Right hindlimb (tissue), 1 donor: ENCODE data around the gene SUMF2.
"Not testable (repeated sequence)": the region's sequence is repeated elsewhere in the genome, so short reads cannot be mapped to it uniquely, and the experiment has no call there.

Experiments used
- DNase-seq: peaks from one replicate; pipeline ENCODE4 v3.0.0-alpha.2; 2018

The SUMF2 gene

DNA sequence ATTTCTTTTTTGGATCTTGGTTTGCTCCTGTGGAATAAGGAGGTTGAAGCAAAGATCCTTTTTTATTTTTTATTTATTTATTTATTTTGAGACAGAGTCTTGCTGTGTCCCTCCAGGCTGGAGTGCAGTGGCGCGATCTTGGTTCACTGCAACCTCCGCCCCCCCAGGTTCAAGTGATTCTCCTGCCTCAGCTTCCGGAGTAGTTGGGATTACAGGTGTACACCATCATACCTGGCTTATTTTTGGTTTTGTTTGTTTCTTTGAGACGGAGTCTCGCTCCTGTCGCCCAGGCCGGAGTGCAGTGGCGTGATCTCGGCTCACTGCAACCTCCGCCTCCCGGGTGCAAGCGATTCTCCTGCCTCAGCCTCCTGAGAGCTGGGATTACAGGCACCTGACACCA, 2.3 kb downstream of the SUMF2 start:
- not testable (repeated sequence) for DNase-seq

DNA sequence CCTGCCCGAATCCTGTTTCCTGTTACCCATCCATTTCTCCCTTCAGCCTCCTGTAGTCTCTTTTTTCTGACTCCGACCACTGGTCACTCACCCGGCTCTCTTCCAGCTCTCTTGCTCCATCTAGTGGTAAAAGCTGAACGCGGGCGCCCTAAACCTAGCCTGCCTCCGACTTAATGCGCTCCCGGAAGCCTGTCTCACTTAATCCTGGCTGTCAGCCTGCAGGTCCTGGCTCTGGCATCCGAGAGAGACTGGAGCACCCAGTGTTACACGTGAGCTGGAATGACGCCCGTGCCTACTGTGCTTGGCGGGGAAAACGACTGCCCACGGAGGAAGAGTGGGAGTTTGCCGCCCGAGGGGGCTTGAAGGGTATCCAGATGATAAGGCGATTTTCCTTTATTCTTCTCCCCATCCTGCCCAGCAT, 10.3 kb downstream of the SUMF2 start:
- DNase-seq = peak; percentile 86

DNA sequence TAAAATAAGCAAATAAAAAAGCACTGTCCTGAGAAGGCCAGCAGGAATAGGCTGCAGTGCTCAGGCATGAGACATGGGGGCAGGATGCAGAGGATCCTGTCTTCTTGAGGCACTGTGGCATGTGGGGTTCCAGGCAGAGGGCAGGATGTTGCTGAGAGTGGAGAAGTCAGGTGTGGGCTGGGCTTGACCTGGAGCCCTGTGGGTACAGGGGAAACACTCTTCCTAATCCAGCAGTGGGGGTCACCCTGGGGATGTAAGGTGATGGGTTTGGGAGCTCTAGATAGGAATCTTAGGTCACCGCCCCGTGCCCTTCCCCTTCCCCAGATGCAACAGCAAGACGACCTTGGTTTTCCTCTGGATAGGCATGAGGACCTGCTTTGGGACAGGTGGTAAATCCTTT, 13.6 kb downstream of the SUMF2 start:
- DNase-seq = no peak

DNA sequence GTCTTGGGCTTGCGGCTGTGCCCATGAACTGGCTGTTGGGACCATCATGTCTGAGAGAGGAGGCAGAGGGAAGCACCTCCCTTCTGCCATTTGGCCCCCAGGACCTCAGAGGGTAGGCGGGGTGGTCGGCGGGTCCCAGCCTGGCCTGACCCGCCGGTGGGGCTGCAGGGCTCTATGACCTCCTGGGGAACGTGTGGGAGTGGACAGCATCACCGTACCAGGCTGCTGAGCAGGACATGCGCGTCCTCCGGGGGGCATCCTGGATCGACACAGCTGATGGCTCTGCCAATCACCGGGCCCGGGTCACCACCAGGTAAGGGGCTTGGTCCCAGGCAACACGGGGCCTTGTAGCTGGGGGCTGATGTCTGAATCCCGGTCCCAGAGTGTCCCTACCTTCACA, 14.1 kb downstream of the SUMF2 start:
- no peak for DNase-seq

DNA sequence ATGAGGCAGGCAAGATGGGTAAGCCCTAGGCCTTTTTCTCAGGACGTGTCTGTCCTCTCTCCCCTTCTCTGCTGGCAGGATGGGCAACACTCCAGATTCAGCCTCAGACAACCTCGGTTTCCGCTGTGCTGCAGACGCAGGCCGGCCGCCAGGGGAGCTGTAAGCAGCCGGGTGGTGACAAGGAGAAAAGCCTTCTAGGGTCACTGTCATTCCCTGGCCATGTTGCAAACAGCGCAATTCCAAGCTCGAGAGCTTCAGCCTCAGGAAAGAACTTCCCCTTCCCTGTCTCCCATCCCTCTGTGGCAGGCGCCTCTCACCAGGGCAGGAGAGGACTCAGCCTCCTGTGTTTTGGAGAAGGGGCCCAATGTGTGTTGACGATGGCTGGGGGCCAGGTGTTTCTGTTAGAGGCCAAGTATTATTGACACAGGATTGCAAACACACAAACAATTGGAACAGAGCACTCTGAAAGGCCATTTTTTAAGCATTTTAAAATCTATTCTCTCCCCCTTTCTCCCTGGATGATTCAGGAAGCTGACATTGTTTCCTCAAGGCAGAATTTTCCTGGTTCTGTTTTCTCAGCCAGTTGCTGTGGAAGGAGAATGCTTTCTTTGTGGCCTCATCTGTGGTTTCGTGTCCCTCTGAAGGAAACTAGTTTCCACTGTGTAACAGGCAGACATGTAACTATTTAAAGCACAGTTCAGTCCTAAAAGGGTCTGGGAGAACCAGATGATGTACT, 15.5 kb downstream of the SUMF2 start:
- peak; percentile 65 for DNase-seq

DNA sequence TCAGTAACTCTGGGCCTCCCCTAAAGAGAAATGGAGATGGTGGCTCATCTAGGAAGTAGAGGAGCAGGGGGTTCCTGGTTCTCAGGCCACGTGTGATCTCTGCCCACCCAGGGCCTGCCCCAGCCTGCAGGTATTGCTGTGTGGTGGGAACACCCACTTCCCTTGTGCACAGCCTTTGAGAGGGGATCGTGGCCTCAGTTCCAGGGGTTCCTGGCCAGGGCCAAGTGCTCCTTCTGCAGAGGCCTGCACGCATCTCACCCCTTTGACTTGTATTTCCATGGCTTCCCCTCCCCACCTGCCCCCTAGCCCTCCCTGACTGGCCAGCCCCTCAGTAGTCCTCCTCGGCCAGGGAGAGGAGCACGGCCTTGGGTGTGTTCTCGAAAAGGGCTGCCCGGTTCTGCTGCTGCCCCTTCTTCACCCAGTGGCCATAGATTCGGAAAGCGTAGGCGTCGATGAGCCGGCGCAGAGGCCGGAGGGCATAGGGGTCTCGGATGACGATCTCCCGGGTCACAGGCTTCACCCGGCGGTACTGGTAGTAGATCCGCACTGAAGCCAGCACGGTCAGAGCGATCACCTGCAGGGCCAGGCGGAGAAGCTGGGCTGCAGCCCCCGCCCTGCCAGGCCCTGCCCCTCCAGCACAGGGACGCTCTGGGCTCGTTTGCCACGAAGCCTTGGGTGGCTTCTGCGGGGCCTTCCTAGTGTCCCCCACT, 16.8 kb downstream of the SUMF2 start:
- not testable (repeated sequence) for DNase-seq

DNA sequence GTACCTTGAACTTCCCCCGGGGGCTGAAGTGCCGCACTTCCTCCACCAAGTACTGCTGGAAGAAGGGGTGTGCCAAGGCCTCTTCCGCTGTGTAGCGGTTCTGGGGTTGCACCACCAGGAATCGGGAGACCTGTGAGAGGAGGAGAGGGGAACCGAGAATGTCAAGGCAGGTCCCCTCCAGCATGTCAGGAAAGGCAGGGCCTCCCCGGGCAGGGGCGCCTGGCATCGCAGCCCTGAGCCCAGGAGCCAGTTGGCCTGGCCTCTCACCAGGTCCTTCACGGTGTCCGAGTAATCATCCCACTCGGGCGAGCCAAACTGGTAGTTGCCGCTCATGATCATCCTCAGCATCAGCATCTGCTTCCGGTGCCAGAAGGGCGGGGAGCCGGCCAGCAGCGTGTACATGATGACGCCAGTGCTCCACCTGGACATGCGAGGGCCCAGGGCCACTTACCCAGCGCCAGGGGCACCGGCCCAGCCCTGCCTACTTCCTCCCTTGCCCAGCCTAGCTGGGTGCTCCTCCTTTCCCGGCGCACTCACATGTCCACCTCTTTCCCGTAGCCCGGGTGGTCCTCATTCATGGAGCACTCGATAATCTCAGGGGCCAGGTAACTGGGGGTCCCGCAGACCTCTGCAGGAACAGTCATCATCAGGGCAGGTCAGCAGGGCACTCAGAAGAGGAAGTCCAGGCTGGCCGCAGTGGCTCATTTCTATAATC, 17.7 kb downstream of the SUMF2 start:
- DNase-seq = no peak

DNA sequence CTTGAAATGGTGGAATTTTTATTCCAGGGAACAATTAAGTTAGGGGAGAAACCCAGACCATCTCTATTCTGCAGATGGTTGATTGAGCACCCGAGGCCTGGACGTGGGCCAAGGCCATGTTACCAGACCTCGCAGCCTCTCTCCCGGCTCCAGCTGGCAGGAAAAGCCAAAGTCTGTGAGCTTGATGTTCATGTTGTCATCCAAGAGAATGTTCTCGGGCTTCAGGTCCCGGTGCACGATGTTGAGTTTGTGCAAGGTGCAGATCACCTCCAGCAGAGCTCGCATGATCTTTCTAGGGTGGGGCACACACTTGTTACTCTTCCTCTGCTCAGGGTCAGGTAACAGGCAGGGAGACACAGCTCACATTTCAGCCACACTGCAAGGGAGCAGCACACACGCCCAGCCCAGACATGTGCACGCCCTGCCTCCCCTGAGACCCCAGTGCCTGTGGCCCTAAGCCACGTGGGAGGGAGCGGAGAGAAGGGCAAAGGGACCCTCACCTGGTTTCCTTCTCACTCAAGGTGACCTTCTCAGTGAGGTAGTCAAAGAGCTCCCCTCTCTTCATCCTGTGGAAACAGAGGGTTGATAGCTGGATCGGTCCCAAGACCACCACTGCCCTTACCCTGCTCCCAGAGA, 19.2 kb downstream of the SUMF2 start:
- no peak for DNase-seq

DNA sequence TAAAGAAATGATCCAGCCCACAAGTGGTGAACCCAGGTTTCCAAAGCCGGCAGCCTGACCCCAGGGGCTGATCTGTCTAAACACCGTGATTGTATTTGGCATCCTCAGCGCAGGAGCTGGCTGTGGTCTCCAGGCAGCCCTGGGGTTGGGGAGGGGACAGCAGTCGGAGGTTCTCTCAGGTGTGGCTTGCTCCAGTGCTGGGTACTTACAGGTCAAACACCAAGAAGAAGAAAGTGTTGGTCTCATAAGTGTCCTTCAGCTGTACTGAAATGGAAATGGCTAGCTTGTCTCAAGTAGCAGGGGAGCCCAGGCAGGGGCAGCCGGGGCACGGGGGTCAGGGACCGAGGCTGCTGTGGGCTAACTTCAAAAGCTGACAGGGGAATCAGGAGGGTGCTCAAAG, 22.7 kb downstream of the SUMF2 start:
- no peak for DNase-seq

DNA sequence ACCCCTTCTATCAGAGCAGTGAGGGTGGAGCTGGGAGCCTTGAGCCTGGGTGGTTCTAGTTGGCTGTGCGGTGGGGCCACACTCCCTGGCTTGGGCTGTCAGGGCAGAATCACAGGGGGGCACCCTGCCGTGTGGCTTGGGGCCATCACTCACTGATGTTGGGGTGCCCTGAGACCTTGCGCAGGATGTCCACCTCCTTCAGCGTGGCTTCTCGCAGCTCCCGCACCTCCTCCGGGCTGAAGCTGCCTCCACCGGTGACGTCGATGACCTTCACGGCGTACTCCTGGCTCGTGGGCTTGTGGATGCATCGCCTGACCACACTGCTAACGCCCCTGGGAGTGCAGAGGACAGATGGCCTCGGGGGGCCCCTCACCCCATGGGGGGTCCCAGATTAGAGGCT, 23.4 kb downstream of the SUMF2 start:
- DNase-seq = no peak

DNA sequence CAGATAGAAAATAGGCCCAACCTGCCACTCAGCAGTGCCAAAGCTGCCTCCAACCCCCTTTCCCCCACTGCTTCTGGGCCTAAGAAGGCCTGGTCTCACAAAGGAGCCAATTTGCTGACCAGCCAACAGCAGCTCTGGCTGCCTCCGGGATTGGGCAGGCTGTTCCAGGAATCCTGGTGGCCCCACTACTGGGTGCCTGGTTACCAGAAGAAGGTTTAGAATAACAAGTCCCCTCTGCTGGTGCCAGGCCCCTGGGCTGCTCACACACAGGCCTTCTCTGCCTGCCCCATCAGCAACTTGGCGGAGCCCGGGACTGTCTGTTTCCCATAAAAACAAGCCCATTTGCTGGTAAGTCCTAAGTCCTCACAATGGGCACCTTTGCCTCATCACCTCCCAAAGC, 27.5 kb downstream of the SUMF2 start:
- peak; percentile 56 for DNase-seq

DNA sequence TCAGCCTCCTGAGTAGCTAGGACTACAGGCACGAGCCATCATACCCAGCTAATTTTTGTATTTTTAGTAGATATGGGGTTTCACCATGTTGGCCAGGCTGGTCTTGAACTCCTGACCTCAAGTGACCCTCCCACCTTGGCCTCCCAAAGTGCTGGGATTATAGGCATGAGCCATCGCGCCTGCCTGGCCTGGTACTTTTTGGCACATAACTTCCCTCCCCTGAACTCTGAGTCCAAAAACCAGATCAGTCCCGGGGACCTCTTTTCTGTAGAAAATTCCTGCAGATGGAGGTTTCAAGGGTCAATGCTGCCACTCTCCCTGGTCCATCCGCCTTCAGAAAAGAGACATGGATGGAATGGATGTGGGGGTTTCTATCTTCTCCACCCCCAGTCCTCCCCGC, 28.3 kb downstream of the SUMF2 start:
- not testable (repeated sequence) for DNase-seq

DNA sequence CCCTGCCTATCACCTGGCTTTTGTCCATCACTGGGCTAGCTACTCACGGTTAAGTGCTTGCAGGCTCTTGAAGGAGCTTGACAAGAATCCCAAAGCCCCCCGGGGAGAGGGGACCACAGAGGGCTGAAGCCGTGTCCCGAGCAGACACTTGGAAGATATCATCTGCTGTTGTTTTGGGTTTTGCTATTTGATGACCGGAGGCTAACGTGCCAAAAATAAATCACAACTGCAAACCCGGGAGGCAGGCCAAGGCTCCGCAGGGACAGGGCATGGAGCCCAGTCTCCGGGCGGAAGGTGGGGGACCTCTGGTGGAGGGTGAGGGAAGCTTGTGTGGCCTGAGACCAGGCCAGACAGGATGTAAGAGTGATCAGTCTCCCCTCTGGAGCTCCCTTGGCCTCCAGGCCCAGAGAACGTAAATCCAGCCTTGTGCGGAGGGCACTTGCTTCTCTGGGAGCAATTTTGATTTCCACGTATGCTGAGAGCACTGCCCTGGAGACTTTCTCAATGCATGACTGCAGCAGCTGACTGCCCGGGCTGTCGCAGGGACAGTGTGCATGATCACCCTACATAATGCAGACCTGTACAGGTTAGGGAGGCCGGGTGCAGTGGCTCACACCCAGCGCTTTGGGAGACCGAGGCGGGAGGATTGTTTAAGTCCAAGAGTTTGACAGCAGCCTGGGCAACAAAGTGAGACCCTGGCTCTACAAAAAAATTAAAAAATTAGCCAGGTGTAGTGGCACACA, 28.9 kb downstream of the SUMF2 start, which contains the start of gene PHKG1:
PHKG1 (minus strand) TSS at position 164 of the 743 bp plus-strand sequence. CDS start 4,011 bp downstream, outside the sequence.
- DNase-seq = peak; percentile 88

DNA sequence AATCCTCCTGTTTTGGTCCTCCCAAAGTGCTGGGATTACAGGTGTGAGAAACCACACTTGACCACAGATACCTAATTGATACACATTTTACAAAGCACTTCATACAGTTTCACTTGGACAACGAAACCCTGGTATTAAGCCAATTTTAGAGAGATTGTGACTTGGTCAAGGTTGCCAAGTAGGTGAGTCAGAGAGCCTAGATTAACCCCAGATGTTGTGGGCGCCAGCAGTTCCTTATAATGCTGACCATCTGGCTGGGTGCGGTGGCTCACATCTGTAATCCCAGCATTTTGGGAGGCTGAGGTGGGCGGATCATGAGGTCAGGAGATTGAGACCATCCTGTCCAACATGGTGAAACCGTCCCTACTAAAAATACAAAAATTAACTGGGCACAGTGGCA, 33.6 kb downstream of the SUMF2 start:
- no peak for DNase-seq

DNA sequence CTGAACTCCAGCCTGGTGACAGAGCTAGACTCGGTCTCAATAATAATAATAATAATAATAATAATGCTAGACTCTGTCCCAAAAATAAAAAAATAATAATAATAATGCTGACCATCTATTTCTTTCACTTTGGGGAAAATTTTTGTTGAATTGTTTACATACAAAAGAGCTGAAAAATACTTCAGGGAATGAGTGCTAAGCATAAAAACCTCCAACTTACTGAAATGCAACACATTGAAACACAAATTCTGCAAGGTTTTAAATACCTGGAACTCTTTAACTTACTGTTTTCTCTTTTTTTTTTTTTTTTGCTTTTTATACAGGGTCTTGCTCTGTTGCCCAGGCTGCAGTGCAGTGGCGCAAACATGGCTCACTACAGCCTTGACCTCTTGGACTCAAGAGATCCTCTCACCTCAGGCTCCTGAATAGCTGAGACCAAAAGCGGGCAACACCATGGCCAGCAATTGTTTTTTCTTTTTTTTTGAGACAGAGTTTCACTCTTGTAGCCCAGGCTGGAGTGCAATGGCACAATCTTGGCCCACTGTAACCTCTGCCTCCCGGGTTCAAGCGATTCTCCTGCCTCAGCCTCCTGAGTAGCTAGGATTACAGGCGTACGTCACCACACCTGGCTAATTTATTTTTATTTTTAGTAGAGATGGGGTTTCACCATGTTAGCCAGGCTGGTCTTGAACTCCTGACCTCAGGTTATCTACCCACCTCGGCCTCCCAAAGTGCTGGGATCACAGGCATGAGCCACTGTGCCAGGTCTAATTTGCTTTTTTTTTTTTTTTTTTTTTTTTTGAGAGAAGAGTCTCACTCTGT, 34.3 kb downstream of the SUMF2 start:
- not testable (repeated sequence) for DNase-seq

DNA sequence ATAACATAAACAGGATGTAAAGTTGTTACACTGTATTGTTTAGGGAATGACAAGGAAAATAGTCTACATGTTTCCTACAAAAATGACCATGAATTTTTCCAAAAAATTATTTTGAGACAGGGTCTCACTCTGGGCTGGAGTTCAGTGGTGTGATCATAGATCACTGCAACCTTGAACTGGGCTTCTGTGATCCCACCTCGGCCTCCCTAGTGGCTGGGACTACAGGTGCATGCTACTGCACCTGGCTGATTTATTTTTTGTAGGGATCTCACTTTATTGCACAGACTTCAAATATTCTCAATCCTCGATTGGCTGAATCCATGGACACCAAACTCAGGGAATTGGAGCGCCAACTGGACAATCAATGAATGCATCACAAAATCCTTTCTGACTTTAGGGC, 35.6 kb downstream of the SUMF2 start:
- no peak for DNase-seq

DNA sequence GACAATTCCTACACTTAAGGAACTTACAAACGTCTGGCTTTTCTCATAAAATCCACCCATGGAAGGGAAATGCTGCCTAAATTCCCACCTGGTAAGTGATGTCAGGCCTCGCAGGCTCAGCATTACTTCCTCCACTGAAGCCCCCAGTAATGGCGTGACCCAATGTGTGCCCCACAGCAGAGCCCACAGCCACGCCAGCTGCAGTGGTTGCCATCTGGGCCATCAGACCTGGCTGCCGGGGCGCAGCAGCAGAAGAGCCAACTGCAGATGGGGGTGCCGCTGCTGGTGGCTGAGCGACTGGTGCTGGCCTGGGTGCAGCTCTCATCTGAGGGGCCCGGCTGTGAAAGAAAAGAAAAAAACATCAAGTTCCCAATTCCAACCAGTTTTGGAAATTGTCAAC, 40.1 kb downstream of the SUMF2 start:
- not testable (repeated sequence) for DNase-seq

DNA sequence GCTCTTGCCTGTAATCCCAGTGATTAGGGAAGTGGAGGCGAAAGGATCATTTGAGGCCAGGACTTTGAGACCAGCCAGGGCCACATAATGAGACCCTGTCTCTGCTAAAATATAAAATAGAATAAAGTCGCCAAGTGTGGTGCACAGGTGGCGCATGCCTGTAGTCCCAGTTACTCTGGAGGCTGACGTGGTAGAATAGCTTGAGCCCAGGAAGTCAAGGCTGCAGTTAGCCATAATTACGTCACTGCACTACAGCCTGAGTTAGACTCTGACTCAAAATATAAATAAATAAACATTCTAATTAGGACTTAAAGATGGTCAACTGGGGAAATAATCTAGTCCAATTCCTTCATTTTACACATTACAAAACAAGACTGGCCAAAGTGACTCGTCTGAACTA, 41.4 kb downstream of the SUMF2 start:
- DNase-seq = no peak

DNA sequence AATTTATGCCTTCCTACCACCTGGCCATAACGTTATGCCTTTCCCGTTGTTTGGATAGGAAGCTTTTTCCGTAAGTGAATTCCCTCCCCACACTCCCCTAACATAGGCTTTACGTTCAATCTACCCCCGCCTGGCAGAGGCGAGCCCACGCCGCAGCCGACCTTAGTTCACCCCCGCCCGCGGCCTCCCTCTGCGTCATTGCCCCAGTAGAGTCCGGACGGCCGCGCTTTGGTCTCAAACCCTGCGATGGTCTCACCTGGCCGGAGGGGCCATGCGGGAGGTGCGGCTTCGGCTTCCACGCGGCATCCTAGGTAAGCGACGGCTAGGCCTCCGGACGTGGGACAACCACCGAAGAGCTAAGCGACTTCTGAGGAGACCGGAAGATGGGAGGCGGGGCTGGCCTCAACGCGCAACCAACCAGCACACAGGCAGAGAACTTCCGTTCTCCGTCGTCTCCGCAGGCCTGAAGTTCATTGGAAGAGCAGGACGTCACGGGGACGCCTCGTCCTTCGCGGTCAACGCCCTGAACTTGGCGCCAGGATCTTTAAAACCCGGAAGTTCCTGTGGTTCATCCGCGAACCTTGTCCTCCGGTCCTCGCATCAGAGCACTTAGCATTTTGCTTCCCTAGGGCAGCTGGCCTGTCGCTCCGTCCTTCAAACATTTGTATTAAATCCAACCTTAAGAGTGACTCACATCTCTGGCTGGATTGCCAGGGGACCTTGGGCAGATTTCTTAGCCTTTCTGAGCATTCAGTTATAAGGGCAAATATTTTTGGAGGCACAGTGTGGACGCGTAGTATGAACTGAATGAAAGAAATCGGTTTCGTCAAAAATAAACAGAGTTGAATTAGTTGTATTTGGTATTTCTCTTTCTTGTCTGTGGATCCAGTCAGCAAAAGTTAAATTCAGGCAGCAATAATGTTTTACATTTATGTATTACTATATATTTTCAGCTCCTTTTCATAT, 42.3 kb downstream of the SUMF2 start, which contains the start of gene CHCHD2:
CHCHD2 (minus strand) TSS at position 369 of the 966 bp plus-strand sequence; CDS start at position 306, 63 bp downstream.
- DNase-seq = peak; percentile 98

DNA sequence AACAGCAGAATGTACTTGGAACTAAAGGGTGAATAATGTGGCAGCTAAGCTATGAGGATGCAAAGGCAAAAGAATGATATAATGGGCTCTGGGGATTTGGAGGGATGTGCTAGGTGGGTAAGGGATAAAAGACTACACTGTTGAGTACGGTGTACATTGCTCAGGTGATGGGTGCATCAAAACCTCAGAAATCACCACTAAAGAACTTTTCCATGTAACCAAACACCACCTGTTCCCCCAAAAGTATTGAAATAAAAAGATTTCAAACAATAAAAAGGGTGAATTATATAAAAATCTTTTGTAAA, 43.8 kb downstream of the SUMF2 start:
- no peak for DNase-seq
